GM08714 (cell line): ENCODE data around the gene RNASET2.
"Not testable (repeated sequence)": the region's sequence is repeated elsewhere in the genome, so short reads cannot be mapped to it uniquely, and the experiment has no call there.

Source experiments
- H3K4me3 ChIP-seq: fragments of 200-500 bp; sonication (Bioruptor generic); 2 replicates; pipeline ENCODE4 v1.5.1; 2014; ENCODE audit warnings: mild to moderate bottlenecking, low read length, inconsistent platforms
- ZNF274 ChIP-seq: IDR thresholded peaks from 2 replicates; pipeline ENCODE4 v1.6.1; 2012; ENCODE audit warnings: mild to moderate bottlenecking, low read depth, low read length

Gene RNASET2

GRCh38 chr6:166900956-166901607, 55.3 kb downstream of the RNASET2 start:
- H3K4me3 ChIP-seq: no peak overlapping the region; the same call in 1 of the 2 replicates
- TF ChIP-seq ZNF274: no peak

- TF ChIP-seq ZNF274: no peak
- no peak overlapping the region; the same call in 1 of the 2 replicates for H3K4me3 ChIP-seq
These were observed 56.1 kb downstream of the RNASET2 start for GRCh38 chr6:166900130-166900708.

GRCh38 chr6:166898910-166899309, 57.4 kb downstream of the RNASET2 start:
- H3K4me3 ChIP-seq: no peak overlapping the region; the same call in 1 of the 2 replicates
- no peak for TF ChIP-seq ZNF274

- H3K4me3 ChIP-seq: not testable (repeated sequence)
These were observed 61.7 kb downstream of the RNASET2 start for GRCh38 chr6:166894614-166895013.

DNA sequence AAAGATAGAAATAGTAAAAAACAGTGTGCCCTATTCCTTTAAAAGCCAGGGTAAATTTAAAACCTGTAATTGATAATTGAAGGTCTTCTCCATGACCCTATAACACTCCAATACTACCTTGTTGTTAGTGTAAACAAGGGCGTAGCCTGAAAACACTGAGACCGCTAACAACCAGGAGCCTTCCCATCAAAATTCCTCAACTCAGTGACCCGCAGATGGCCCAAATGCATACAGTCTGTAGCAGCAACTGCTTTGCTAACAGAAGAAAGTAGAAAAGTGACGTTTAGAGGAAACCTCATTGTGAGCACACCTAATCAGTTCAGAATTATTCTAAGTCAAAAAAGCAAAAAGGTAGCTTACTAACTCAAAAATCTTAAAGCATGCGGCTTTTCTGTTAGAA, 63.9 kb downstream of the RNASET2 start:
- not testable (repeated sequence) for H3K4me3 ChIP-seq

GRCh38 chr6:166886773-166887172, 69.6 kb downstream of the RNASET2 start:
- H3K4me3 ChIP-seq: not testable (repeated sequence)

DNA sequence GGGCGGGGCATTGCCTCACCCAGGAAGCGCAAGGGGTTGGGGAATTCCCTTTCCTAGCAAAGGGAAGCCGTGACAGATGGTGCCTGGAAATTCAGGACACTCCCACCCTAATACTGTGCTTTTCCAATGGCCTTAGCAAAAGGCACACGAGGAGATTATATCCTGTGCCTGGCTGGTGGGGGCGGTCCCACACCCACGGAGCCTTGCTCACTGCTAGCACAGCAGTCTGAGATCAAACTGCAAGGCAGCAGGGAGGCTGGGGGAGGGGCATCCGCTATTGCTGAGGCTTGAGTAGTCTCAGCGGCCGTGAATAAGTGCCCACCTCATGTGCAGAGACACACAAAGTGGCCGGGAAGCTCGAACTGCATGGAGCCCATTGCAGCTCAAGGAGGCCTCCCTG, 71.4 kb downstream of the RNASET2 start:
- not testable (repeated sequence) for H3K4me3 ChIP-seq

DNA sequence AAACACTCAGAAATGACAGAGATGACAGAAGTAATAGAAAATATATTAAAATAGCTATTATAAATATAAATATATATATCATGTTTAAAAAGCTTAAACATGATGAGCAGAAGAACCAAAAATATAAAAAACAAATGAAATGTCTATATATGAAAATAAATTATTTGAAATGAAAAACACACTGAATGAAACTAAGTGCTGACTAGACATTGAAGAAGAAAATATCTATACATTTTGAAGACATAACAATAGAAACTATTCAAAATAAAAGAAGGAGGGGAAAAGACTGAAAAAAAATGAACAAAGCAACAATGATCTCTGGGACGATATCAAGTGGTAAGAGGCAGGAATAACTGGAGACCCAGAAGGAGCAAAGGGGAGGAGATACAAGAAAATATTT, 76.8 kb downstream of the RNASET2 start:
- TF ChIP-seq ZNF274: no peak
- no peak overlapping the region for H3K4me3 ChIP-seq
